GM12873 (cell line): ENCODE results near the gene ADGRF3.

ENCODE experiments used
- TF ChIP-seq, protein P1 (sequence below): IDR thresholded peaks from 2 replicates; pipeline ENCODE4 v1.5.1; 2012; ENCODE audit warnings: low read depth, mild to moderate bottlenecking, moderate library complexity, low read length, control low read depth; ENCODE audit not compliant: insufficient read depth; ENCODE audit errors: missing control alignments

The ADGRF3 gene

DNA sequence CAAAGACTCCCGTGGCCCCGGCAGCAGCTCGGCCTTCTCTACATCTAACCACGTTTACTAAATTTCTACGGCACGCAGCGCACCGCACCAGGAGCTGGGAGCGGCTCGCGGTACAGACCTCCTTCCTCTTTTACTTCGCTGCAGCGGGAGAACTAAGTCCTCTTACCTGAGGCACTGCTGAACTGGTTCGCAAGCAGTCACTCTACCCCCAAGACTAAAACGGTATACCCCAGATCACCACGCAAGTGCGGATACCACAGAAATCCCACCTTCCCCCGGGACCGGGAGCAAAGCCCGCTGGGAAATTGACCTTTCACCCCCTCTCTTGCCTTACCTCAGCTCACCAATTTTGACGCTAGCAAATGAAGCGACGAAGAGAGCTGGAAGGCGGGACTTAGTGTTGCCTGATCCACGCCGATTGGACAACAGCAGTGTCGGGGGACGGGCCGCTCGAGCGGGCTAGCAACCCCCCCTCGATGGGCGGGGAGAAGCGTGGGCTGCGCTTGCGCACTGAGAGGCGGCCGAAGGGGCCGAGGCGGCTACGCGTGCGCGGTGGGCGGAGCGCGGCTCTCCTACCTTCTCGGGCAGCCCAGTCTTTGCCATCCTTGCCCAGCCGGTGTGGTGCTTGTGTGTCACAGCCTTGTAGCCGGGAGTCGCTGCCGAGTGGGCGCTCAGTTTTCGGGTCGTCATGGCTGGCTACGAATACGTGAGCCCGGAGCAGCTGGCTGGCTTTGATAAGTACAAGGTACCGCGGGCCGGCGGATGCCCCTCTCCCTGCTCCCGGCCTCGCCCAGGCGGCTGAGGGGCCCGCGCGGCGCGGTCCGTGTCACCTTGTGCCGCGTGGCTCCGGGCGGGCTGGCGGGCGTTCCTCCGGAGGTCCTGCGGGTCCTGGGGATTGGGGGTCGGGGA is 790 bp downstream of the ADGRF3 start, which contains the start of gene SELENOI:
SELENOI (plus strand) TSS at position 599 of the 909 bp plus-strand sequence; CDS start at position 689, 90 bp downstream.
- TF ChIP-seq, protein P1, sequence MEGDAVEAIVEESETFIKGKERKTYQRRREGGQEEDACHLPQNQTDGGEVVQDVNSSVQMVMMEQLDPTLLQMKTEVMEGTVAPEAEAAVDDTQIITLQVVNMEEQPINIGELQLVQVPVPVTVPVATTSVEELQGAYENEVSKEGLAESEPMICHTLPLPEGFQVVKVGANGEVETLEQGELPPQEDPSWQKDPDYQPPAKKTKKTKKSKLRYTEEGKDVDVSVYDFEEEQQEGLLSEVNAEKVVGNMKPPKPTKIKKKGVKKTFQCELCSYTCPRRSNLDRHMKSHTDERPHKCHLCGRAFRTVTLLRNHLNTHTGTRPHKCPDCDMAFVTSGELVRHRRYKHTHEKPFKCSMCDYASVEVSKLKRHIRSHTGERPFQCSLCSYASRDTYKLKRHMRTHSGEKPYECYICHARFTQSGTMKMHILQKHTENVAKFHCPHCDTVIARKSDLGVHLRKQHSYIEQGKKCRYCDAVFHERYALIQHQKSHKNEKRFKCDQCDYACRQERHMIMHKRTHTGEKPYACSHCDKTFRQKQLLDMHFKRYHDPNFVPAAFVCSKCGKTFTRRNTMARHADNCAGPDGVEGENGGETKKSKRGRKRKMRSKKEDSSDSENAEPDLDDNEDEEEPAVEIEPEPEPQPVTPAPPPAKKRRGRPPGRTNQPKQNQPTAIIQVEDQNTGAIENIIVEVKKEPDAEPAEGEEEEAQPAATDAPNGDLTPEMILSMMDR = no peak

DNA sequence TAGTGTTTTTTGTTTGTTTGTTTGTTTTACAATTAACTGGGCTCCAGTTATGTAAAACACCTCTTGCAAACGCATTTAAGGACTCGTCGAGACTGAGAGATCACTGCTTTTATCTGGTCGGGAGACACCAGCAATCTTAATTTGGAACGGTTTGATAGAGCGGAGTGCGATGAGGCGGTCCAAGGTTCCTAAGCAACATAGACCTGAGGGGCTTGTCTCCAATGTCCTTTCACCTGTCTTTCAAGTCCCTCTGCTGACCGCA is 1.4 kb downstream of the ADGRF3 start:
- TF ChIP-seq, protein P1 = no peak

- TF ChIP-seq, protein P1 = no peak
Measured at GRCh38 chr2:26344581-26345282, 1.9 kb downstream of the ADGRF3 start.

DNA sequence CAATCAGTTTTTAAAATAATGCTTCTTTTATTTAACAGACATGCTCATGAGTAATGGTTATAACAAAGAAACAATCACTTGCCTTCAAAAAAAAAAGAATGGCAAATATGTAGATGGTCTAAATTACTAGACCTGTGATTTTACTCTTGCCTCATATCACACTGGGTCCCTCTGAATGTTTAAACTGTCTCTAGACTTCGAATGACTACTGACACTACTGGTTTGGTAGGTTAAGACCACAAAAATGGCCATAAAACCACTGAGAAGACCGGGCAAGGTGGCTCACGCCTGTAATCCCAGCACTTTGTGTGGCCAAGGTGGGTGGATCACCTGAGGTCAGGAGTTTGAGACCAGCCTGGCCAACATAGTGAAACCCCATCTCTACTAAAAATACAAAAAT is 5.8 kb downstream of the ADGRF3 start:
- TF ChIP-seq, protein P1 = no peak

DNA sequence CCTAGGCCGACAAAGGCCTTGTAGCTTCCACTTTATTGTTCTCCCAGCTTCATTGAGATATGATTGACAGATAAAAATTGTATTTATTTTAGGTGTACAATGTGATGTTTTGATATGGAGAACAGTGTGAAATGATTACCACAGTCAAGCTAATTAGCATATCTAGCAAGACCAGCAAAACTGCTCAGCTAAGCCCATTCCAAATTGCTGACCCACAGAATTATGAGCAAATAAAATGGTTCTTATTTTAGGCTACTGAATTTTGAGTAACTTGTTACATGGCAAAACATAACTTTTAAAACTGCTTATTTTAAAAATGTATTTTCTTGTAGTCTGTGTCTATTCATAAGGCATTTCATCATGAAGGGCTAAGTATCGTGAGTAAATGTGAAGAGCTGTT is 9.3 kb downstream of the ADGRF3 start:
- TF ChIP-seq, protein P1 = no peak

DNA sequence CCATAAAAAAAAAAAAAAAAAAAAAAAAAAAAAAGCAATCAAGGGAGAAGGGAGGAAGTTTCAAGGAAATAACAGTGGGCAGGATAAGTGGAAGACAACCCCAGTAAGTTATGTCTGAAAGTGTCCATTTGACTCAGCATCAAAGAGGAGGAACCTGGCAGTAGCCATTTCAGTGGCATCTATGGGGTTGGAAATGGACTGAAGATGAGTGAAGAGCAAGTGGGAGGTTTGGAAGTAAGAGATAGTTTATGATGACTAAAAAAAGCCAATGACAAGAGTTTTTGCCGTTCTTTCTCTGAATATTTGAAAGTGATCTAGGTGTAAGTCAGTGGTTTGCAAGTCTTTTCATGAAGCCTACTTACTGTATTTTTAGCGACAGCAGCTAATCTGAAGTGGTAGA is 9.9 kb downstream of the ADGRF3 start:
- TF ChIP-seq, protein P1 = no peak

GRCh38 chr2:26335231-26335630 is 11.4 kb downstream of the ADGRF3 start:
- TF ChIP-seq, protein P1 = no peak
